ENCODE measurements around the gene C2CD4C.
"Not testable (repeated sequence)": the region's sequence is repeated elsewhere in the genome, so short reads cannot be mapped to it uniquely, and the experiment has no call there.

The C2CD4C gene

DNA sequence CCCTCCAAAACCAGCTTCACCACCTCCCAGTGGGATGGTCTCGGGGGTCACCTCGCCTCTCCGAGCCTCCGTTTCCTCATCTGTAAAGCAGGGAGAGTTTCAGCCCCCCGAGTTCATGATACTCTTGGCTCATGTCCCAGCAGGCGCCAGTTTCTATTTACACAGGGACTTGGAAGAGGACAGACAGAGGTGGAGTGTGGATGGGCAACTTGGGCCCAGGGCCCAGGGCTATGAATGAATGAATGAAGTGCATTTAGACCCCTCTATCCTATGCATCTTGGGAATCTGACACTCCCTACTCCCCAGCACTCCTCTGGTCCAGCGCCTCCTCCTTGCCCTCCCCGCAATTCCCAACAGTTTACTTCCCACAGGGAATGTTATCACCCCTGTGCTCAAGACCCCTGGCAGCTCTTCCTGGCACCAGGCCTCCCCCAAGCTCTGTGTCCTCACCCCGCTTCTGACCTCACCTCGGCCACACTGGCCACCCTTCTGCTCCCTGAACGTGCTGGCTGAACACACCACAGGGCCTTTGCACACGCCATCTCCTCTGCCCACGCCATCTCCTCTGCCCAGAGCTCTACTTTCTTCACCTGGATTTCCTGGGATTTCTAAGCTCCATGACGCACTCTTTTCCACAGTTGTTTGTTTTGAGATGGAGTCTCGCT, 4.9 kb upstream of the C2CD4C start:
- DNase-seq, result no peak

DNA sequence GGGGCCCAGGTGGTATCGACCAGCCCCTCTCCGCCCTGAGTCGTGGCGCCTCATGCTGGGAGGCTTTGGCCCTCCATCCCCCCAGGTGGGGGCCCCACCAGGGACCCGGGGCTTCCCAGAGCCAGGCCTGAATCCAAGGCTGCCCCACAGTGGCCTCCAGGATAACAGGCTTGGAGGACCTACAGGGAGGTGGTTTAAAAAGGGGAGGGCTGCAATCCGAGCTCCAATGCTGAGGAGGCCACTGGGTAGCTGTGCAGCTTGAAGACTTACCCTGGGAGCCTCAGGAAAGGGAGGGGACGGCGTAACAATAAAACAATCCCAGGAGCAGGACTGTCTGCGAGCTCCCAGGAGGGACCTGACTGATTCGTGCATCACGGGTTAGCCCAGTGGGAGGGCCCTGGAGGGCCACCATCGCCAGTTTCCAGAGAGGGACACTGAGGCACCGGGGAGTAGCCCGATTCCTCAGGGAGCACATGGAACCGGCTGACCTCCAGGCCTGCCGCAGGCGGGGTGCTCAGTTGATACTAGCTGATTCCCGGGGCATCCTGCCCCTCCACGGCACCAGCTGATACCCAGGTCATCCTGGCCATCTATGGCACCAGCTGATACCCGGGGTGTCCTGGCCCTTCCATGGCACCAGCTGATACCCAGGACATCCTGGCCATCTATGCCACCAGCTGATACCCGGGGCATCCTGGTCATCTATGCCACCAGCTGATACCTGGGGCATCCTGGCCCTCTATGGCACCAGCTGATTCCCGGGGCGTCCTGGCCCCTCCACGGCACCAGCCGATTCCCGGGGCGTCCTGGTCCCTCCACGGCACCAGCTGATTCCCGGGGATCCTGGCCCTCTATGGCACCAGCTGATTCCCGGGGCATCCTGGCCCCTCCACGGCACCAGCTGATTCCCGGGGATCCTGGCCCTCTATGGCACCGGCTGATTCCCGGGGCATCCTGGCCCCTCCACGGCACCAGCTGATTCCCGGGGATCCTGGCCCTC, 3.7 kb upstream of the C2CD4C start:
- no peak for DNase-seq

DNA sequence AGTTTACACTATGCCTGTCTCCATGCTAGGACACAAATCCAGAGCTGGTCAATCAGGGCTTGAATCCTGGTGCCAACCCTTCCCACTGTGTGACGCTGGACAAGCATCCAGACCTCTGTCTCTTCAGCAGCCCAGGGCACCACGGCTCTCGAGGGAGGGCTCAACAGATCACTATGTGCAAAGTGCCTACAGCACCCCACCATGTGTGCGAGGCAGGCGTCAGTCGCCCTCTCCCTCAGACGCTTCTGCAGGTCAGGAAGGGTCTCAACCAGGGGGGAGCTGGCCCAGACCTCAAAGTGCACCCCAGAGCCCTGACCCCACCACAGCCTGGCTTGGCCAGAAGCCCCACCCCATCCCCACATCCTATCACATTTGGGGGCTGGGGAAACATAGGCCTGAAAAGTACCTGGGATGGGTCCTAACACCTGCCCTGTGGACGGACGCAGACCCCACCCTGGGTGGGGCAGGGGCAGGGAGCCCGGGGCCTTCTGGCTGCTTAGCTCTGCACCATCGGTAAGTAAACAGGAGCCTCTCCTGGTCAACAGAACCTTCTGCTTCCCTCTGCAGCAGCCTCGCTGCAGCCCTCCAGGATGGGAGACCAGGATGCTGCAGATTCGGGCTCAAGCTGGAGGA, 2.9 kb upstream of the C2CD4C start:
- peak; percentile 13 for DNase-seq

DNA sequence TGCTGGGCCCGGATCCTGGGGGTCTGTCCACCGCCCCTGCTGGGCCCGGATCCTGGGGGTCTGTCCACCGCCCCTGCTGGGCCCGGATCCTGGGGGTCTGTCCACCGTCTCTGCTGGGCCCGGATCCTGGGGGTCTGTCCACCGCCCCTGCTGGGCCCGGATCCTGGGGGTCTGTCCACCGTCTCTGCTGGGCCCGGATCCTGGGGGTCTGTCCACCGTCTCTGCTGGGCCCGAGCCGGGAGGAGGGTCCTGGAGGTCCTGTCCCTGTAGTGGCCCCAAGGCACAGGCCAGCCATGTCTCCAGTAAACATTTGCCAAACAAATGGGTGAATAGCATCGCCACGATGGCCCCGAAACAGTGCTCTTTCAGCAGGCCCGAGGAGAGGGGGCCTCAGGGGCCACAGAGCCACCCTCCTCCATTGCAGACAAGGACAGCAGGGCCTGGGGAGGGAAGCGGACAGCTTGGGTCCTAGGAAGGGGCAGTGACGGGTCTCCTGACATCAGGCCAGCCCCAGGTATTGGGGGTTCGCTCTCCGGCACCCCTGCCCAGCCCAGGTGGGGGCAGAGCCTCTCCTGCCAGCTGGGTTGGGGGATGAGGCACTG, 2.3 kb upstream of the C2CD4C start:
- not testable (repeated sequence) for DNase-seq

DNA sequence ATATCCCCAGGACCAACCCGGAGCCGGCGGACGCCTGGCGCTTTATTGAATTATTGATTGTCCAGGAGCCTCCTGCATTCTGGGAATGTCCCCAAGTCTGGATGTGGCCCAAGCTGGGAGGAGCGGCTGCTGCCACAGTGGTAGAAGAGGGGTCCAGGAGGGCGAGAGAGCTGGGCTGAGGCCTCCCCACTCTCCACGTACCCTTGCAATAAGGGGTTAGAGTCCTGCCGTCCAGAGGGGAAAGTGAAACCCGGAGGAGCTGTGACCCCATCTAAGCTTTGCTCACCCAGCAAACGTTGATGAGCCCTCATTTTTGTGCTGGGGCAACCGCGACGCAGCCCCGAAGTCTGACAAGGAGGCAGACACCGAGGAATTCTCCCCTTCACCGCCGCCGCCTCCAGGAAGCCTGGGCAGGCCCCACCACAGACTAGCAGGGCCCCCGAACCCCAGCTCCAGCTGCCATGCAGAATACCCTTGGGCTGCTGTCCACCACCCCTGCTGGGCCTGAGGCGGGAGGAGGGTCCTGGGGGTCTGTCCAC, 1.4 kb upstream of the C2CD4C start:
- DNase-seq, result no peak

DNA sequence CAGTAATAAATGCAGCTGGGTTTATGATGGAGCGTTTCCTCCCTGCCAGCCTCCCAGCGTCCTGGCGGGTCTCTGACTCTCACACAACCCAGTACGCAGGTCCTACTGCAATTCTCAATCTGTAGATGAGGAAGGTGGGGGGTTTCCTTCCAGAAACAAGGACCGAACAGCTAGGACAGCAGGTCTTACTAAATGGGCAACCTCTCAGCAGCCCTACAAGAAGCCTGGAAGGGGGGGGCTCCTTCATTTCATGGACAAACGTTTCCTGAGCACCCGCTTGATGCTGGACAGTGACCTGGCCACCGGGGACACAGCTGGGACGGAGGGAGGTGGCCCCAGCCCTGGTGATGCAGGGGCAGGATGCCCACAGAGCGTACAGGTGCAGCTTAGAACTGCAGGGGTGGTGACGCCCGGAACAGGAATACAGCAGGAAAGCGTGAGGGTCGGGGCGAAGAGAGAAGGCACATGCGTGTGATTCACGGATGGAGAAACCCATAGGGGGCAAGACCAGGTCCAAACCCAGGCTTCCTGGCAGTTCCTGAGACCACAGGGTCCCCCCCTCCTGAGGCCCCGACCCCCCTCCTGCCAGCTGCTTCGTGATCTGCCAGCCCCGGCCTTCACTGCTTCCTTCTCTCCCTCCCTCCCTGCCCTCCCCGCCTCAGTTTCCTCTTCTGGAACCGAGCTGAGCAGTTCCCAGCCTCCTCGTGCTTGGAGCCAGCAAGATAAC, 732 bp upstream of the C2CD4C start:
- DNase-seq, result peak; percentile 45

DNA sequence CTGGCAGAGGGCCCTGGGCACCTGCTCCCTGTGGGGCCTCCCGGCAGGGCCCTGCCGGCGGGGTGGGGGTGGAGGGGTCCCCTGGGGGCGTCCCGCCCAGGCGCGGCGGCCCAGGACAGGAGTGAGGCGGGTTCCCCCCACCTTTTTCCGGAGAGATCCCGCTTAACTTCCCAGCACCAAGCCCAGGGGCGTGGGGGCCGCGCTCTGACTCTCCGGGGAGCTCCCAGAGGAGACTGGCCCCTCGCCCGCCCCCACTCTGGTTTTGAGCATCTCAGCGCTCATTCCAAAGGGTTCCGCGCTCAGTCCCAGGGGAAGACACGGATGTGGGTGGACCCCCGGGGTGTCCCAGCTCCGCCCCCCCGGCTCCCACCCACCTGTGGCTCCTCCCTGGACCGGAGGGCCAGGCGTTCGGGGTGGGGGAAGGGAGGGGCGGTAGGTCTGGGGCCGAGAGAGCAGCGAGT, 476 bp downstream of the C2CD4C start:
- no peak for DNase-seq

DNA sequence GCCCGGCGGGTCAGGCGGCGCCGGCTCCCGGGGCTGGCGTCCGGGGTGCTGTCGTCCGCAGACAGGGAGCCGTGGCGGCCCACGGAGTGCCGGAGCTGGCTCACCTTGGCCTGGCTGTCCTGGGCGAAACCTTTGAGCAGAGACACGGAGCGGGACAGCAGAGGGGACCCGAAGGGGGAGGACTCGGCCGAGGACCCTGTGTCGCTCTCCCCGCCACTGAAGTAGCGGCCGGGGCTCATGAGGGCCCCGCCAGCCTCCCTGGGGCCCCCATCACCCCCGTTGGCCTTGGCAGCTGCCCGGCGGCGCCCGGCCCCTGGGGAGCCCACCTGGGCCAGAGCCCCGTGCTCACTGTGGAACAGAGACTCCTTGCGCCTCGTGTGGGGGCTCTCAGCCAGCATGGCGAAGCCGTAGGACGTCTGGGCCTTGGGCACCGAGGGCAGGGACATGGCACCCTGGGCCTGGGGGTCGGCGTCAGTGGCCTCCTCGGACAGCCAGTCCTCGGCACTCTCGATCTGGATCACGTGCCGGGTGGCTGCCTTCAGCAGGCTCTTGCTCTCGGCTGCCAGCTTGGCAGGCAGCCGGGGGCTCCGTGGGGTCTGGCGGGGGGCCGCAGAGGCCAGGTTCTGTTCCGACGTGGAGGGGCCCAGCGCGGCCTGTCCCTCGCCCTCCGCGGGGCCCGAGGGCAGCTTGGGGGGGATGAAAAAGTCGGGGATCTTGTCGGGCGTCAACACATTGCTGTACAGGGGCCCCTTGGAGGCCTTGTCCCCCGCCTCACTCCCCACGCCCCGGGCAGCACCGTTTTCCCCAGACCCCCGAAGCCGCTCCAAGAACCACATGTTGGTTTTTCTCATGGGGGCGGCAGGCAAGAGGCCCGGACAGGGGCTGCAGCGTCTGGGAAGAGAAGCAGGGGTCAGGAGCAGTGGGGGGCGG, 1.2 kb downstream of the C2CD4C start:
- DNase-seq, result no peak

DNA sequence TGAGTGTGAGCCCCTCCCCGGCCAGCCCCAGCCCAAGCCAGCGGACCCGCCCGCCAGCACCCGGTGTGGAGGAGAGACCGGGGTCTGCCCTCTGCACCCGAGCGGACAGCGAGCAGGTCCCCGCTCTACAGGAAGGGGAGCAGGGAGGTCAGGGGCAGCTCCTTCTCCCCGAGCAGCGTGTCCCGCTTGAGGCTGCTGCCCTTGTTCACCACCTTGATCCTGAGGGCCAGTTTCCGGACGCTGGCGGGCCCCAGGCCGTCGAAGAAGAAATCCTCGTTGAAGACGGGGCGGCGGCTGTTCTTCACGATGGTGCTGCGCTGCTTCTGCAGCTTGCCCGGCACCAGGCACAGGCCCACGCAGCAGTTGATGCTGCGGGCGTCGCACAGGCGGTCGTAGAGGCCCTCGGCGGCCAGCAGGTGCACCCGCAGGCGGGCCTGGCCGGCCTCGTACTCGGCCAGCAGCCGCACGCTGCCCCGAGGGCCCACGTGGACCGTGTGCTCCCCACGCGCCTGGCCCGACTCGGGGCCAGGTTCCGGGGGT, 1.9 kb downstream of the C2CD4C start:
- peak; percentile 21 for DNase-seq

DNA sequence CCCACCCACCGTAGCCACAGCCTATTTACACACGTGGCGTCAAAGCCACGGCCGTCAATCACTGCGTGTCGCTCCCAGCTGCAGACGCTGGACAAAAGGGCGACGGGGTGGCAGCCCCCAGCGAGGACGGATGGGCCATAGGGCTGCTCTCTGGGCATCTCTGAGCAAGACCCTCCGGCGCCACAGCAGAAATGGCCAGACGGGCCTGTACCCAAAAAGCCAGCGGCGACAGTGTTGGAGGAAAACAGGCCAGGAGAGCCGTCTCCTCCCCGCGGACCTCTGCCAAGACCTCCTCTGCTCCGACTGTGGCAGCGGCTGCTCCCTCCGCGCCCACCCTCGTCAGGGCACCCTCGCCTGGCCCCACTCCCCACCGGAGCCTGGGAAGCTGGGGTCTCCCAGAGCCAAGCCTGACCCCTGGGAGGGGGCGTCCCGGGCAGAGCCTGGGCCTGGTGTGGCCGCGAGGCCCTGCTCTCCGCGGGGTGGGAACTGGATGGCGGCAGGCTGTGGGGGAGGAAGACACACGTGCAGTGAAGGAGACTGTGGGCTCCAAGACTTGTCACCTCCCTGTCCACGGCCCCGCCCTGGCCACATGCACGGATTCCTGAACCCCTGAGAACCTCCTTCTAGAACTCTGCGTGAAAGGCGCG, 2.7 kb downstream of the C2CD4C start:
- DNase-seq, result no peak

DNA sequence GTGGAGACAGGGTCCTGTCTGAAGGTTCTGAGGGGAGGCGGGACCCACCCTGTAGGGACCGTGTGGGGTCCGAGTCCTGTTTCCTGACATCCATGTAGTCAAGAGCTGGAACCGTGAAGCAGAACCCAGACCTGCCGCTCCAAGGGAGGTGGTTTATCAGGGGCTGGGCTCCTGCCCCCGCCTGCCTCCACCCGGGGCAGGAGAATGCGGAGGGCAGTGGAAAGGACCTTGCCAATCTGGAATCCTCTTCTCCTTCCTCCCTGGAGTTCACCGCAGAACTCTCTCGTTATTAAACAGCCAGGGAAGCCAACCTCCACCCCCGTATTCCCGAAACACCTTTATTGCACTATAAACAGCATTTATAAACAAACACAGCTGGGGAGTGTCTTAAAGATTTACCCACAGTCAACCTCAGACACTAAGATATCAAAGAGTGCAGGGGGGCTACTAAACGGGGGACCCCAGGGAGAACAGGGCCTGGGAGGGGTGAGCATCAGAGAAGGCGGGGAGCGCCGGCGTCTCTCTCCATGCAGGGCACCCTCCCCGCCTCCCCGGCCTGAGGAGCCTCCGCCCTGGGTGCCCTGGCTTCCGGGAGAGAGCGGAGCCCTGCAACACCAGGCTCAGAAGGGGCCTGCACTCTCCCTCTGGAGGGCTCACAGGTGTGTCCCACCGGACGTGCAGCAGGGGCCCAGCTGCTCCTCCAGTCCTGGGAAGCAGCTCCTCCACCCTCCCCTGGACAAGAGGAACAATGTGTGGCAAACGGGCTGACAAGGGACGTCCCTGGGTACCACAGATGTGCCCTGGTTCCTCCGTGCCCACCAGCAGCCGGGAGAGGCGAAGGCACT, 3.6 kb downstream of the C2CD4C start:
- peak; percentile 32 for DNase-seq

DNA sequence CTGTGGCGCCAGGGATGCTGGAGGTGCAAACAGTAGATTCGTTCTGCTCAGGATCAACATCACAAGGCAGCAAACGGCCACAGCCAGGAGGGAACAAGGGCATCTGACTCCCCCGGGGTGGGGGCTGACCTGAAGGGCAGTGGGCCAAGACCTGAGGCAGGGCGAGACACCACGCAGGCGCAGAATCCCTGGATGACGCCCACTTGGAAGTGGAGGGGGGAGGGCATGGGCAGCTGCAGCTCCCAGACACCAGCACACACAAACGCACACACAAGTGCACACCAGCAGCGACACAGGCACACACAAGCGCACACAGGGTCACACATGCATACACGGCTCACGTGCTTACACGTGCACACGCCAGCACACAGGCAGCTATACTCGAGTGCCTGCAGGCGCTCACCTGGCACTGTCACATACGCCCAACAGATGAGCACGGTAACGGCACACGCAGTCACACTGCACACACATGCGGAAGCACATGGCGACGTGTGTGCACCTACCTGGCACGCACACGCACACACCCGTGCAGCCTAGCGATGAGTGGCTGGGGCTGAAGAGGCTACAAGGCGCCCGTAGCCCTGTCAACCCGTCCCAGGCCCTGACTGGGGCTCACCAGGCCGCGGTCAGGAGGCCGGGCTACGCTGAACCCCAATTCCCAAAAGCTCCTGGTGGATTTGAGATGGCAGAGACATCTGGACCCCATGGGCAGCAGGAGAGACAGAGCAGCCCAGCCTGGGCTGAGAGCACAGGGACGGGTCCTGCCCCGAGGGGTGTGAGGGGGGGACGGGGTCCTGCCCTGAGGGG, 5.5 kb downstream of the C2CD4C start:
- peak; percentile 47 for DNase-seq

DNA sequence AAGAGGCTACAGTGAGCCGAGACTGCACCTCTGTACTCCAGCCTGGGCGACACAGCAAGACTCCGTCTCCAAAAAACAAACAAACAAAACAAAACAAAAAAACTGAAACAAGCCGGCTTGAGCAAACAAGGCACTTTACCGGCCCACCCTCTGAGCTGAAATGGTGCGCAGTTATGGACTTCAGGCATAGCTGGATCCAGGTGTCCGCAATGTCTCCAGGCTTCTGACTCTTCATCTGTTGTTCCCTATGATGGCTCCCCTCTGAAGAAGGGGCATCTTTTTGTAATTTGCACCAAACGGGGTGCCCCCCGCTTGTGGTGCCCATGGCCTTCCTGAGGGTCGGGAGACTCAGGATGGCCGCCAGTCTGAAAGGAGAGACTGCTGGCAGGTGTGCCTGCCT, 6.2 kb downstream of the C2CD4C start:
- DNase-seq, result no peak

DNA sequence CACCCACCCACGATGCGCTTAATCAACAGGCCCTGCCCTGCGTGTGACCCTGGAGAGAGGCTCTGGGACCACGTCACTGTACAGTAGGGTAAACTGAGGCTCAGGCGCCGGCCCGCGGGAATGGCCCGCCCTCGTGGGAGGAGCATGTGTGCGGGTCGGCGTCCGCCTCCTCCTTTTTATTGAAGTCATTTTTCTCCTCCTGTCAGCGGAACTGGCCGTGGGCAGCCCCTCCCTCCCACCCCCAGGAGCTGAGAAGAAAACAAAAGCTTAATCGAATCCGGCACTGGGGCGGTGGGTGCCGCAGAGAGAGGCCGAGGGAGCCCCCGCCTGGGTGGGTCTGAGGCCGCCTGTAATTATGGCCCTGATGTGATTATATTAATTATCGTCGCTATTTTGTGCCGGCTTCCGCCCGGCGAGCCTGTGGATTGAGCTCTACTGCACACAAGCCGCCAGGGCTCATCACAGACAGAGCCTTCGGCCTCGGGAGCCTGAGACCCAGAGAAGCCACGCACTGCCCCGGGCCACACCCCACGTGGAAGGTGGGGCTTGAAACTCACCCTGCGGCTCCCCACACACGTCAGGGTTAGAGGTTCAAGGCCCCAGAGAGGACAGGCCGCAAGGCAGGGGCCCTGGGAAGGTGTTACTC, 7.0 kb downstream of the C2CD4C start:
- DNase-seq, result no peak

DNA sequence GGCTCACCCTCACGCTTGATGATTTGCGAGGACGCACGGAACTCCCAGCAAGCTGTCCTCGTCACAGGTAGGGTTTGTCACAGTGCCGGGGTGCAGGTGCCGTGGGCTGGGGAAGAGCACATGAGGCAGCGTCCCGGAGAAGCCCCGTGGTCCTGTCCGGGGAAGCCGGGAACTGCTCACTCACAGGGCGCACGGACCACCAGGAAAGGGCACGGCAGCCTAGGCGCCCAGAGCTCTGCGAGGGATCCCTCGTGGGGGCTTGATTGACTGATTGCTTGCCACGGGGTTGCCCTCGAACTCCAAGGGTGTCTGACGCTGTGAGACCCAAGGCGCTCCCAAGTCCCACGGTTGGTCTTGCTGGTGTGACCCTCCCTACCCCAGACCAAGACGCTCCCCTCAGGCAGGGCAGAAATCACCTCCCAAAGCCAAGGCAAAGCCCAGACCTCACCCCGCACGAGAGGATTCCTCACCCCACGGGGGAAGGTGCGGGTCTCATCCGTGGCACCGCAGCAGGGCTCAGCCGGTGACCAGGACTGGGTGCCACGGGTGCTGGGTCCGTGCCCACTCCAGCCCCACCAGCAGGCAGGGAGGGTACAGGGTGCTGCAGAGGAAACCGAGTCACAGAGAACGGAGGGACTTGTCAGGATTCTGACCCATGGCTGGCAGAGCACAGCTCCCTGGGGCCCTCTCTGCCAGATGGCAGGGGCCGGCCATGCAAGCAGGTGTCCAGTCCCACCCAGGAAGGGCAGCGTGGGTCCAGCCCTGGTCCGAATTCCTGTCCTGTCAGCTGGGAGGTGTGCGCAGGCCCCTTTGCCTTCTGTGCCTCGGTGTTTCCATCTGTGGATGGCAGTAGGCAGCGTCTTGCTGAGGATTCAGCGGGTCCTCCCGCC, 7.7 kb downstream of the C2CD4C start:
- DNase-seq, result no peak

DNA sequence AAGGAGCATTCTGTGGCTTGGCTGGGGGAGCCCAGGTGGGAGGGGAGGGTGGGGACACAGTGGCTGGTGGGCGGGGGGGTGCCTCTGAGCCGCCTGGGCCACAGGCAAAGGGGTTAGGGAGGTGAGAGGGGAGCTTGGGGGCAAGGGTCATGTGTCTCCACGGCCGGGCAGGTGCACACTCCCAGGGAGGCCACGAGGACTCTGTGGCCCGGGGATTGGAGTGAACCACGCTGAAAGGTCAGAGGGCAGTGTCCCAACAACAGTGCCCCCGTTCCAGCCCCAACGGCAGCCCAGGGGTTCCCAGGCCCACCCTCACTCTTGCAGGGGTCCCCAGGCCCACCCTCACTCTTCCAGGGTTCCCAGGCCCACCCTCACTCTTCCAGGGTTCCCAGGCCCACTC, 9.6 kb downstream of the C2CD4C start:
- DNase-seq, result no peak

DNA sequence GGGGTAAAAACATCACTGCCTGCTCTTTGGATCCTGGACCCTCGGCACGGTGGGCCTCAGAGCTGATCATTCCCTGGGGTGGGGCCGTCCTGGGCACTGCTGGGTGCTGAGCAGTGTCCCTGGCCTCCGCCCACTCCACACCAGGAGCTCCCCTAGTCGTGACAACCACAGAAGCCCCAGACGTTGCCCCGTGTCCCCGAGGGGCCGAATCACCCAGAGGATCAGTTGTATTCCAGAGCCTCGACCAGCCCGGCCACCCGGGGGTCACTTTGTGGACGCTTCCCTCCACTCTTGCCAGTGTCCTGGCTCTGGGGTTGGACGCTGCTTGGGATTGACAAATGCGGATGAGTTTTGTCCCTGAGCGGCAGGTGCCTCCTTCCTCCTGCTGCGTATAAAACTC, 10.2 kb downstream of the C2CD4C start:
- no peak for DNase-seq

Measured in DMS53 (cell line).